ENCODE measurements around the gene ZER1.

Gene ZER1

DNA sequence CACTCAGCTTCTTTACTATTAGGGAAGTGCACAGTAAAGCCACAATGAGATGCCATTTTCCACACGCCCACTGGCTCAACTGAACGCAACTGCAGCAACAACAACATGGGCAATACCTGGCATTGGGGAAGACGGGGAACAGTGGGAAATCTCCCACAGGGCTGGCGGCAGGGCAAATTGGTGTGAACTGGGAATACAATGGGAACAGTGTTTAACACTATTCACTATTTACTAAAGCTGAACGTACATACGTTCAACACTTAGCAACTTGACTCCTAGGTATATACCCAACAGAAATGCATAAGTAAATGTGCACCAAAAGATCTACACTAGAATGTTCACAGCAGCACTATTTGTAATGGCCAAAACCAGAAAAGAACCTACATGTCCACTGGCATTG is 14.1 kb downstream of the ZER1 start:
- no peak for TF ChIP-seq ZNF565 (CRISPR knock-in tag; conservative IDR thresholded peaks at IDR 0.05; ENCODE audit: low read depth)
- TF ChIP-seq, protein P1, sequence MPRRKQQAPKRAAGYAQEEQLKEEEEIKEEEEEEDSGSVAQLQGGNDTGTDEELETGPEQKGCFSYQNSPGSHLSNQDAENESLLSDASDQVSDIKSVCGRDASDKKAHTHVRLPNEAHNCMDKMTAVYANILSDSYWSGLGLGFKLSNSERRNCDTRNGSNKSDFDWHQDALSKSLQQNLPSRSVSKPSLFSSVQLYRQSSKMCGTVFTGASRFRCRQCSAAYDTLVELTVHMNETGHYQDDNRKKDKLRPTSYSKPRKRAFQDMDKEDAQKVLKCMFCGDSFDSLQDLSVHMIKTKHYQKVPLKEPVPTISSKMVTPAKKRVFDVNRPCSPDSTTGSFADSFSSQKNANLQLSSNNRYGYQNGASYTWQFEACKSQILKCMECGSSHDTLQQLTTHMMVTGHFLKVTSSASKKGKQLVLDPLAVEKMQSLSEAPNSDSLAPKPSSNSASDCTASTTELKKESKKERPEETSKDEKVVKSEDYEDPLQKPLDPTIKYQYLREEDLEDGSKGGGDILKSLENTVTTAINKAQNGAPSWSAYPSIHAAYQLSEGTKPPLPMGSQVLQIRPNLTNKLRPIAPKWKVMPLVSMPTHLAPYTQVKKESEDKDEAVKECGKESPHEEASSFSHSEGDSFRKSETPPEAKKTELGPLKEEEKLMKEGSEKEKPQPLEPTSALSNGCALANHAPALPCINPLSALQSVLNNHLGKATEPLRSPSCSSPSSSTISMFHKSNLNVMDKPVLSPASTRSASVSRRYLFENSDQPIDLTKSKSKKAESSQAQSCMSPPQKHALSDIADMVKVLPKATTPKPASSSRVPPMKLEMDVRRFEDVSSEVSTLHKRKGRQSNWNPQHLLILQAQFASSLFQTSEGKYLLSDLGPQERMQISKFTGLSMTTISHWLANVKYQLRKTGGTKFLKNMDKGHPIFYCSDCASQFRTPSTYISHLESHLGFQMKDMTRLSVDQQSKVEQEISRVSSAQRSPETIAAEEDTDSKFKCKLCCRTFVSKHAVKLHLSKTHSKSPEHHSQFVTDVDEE (CRISPR knock-in tag; IDR thresholded peaks at IDR 0.05), result no peak
- no peak for TF ChIP-seq ZC3H10 (CRISPR knock-in tag; IDR thresholded peaks at IDR 0.05)
- no peak for TF ChIP-seq ARNTL (CRISPR knock-in tag; IDR thresholded peaks at IDR 0.05; ENCODE audit: borderline replicate concordance, low read depth)
- no peak for ATAC-seq

DNA sequence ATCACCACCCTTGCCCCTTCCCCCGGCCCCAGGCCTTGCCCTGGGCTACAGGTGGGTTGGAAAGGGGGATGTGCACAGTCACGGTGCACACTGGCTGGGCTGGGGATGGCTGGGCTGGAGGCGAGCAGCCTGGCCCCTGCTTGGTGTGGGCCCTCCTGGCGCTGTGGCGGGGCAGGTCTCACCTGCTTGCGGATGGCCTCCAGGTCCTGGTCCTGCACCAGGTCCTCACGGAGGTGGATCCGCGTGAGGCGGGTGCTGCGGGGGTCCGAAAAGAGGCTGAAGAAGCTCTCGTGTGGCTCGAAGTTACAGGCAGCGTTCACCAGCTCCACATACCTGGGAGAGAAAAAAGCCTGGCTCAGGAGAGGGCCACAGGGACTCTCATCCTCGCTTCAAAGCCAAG is 18.1 kb downstream of the ZER1 start:
- no peak for ATAC-seq
- TF ChIP-seq RARB (CRISPR knock-in tag; IDR thresholded peaks at IDR 0.05) (no peak), SNAI2 (CRISPR knock-in tag; IDR thresholded peaks at IDR 0.05) (no peak), GLIS3 (CRISPR knock-in tag; IDR thresholded peaks at IDR 0.05) (no peak), ZNF70 (CRISPR knock-in tag; IDR thresholded peaks at IDR 0.05) (no peak)
- TF ChIP-seq, protein P1 (CRISPR knock-in tag; IDR thresholded peaks at IDR 0.05), result no peak

DNA sequence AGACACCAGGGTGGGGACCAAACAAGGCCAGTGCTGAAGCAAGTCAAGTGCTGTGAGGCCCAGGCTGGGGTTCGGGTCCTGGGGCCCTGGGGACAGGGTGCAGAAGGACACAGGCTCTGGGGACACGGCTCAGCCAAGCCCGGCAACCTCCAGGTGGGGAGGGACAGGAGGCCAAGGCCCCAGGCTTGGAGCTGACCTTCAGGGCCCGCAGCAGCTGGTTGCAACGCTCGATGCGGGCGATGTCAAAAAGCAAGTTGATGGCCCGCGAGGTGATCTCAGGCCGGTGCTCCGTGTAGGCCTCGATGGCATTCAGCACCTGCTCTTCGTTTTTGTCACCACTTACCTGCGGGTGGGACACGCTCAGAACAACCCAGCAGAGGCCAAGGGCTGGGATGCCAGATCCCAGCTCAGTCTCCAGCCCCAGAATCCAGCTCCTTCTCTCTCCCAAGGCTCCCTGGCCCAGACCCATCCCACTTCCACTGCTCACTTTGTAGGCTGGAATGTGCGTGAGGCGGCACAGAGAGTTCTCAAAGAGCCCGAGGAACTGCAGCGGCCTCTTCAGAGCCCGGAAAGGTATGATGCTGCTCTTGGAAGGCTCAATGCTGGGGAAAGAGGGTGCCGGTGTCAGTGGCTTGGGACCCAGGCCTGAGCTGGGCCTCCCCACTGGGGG is 20.7 kb downstream of the ZER1 start:
- TF ChIP-seq, protein P2, sequence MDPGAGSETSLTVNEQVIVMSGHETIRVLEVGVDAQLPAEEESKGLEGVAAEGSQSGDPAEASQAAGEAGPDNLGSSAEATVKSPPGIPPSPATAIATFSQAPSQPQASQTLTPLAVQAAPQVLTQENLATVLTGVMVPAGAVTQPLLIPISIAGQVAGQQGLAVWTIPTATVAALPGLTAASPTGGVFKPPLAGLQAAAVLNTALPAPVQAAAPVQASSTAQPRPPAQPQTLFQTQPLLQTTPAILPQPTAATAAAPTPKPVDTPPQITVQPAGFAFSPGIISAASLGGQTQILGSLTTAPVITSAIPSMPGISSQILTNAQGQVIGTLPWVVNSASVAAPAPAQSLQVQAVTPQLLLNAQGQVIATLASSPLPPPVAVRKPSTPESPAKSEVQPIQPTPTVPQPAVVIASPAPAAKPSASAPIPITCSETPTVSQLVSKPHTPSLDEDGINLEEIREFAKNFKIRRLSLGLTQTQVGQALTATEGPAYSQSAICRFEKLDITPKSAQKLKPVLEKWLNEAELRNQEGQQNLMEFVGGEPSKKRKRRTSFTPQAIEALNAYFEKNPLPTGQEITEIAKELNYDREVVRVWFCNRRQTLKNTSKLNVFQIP (CRISPR knock-in tag; IDR thresholded peaks at IDR 0.05; ENCODE audit: borderline replicate concordance, low read depth), result no peak
- no peak for TF ChIP-seq RARB (CRISPR knock-in tag; IDR thresholded peaks at IDR 0.05)
- no peak for TF ChIP-seq ZFP3 (CRISPR knock-in tag; IDR thresholded peaks at IDR 0.05)
- TF ChIP-seq, protein P3, sequence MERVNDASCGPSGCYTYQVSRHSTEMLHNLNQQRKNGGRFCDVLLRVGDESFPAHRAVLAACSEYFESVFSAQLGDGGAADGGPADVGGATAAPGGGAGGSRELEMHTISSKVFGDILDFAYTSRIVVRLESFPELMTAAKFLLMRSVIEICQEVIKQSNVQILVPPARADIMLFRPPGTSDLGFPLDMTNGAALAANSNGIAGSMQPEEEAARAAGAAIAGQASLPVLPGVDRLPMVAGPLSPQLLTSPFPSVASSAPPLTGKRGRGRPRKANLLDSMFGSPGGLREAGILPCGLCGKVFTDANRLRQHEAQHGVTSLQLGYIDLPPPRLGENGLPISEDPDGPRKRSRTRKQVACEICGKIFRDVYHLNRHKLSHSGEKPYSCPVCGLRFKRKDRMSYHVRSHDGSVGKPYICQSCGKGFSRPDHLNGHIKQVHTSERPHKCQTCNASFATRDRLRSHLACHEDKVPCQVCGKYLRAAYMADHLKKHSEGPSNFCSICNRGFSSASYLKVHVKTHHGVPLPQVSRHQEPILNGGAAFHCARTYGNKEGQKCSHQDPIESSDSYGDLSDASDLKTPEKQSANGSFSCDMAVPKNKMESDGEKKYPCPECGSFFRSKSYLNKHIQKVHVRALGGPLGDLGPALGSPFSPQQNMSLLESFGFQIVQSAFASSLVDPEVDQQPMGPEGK (CRISPR knock-in tag; IDR thresholded peaks at IDR 0.05; ENCODE audit: borderline replicate concordance), result no peak
- no peak for TF ChIP-seq TCF4 (CRISPR knock-in tag; IDR thresholded peaks at IDR 0.05; ENCODE audit: borderline replicate concordance)
- TF ChIP-seq ZNF565 (CRISPR knock-in tag; conservative IDR thresholded peaks at IDR 0.05; ENCODE audit: low read depth), result no peak
- no peak for TF ChIP-seq ZFP30 (CRISPR knock-in tag; IDR thresholded peaks at IDR 0.05)
- TF ChIP-seq OSR1 (CRISPR knock-in tag; IDR thresholded peaks at IDR 0.05), result no peak
- no peak for TF ChIP-seq PPARA (CRISPR knock-in tag; IDR thresholded peaks at IDR 0.05; ENCODE audit: borderline replicate concordance)
- TF ChIP-seq ZNF8 (CRISPR knock-in tag; IDR thresholded peaks at IDR 0.05), result no peak
- TF ChIP-seq, protein P4, sequence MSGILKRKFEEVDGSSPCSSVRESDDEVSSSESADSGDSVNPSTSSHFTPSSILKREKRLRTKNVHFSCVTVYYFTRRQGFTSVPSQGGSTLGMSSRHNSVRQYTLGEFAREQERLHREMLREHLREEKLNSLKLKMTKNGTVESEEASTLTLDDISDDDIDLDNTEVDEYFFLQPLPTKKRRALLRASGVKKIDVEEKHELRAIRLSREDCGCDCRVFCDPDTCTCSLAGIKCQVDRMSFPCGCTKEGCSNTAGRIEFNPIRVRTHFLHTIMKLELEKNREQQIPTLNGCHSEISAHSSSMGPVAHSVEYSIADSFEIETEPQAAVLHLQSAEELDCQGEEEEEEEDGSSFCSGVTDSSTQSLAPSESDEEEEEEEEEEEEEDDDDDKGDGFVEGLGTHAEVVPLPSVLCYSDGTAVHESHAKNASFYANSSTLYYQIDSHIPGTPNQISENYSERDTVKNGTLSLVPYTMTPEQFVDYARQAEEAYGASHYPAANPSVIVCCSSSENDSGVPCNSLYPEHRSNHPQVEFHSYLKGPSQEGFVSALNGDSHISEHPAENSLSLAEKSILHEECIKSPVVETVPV (CRISPR knock-in tag; IDR thresholded peaks at IDR 0.05), result no peak
- TF ChIP-seq ISL1 (CRISPR knock-in tag; IDR thresholded peaks at IDR 0.05), result no peak
- no peak for TF ChIP-seq CSDC2 (CRISPR knock-in tag; IDR thresholded peaks at IDR 0.05)
- TF ChIP-seq ZNF70 (CRISPR knock-in tag; IDR thresholded peaks at IDR 0.05), result no peak
- TF ChIP-seq ZC3H10 (CRISPR knock-in tag; IDR thresholded peaks at IDR 0.05), result no peak
- no peak for TF ChIP-seq BACH2 (CRISPR knock-in tag; IDR thresholded peaks at IDR 0.05; ENCODE audit: borderline replicate concordance)
- TF ChIP-seq SNAI2 (CRISPR knock-in tag; IDR thresholded peaks at IDR 0.05), result no peak
- no peak for TF ChIP-seq ESRRG (CRISPR knock-in tag; IDR thresholded peaks at IDR 0.05)
- ATAC-seq, result no peak
